SU-DHL-6 (cell line): ENCODE results near the gene ANO2.

Experiments used
- H2AFZ ChIP-seq: fragments of 200-600 bp; sonication (generic); 2 replicates; pipeline ENCODE4 v1.6.1; 2014; ENCODE audit warnings: low read depth, mild to moderate bottlenecking, moderate library complexity, mixed read lengths, antibody characterized with exemption, low read length; ENCODE audit not compliant: severe bottlenecking
- H3F3A ChIP-seq: fragments of 200-600 bp; shearing (Covaris generic); 2 replicates; pipeline ENCODE4 v1.6.0; 2016; ENCODE audit warnings: antibody characterized with exemption, mild to moderate bottlenecking; ENCODE audit not compliant: insufficient read depth
- H3K27ac ChIP-seq: fragments of 200-600 bp; sonication (generic); 2 replicates; pipeline ENCODE4 v1.5.1; 2016; ENCODE audit warnings: low read depth, mild to moderate bottlenecking, low read length, moderate library complexity, mixed read lengths
- H3K27me3 ChIP-seq: fragments of 200-600 bp; sonication (generic), shearing (Covaris generic); 2 replicates; pipeline ENCODE4 v1.6.0; 2014; ENCODE audit warnings: mild to moderate bottlenecking, low read length
- H3K36me3 ChIP-seq: fragments of 200-600 bp; sonication (generic); 2 replicates; pipeline ENCODE4 v1.6.1; 2014; ENCODE audit warnings: mild to moderate bottlenecking, low read length, mixed read lengths
- H3K4me2 ChIP-seq: fragments of 300-600, 200-600 bp; shearing (Covaris generic), sonication (generic); 2 replicates; pipeline ENCODE4 v1.6.0; 2014; ENCODE audit warnings: low read length, low read depth, mild to moderate bottlenecking; ENCODE audit not compliant: poor library complexity, severe bottlenecking
- H3K4me3 ChIP-seq: fragments of 200-600 bp; sonication (generic); 2 replicates; pipeline ENCODE4 v1.5.1; 2014; ENCODE audit warnings: antibody characterized with exemption, low read length, mild to moderate bottlenecking, mixed read lengths; ENCODE audit not compliant: insufficient read depth, poor library complexity, severe bottlenecking
- H3K79me2 ChIP-seq: fragments of 200-600 bp; sonication (generic); 2 replicates; pipeline ENCODE4 v1.6.1; 2014; ENCODE audit warnings: mild to moderate bottlenecking, low read length, moderate library complexity; ENCODE audit not compliant: insufficient read depth
- H3K9ac ChIP-seq: fragments of 200-600 bp; sonication (generic); 2 replicates; pipeline ENCODE4 v1.7.0; 2014; ENCODE audit warnings: mild to moderate bottlenecking, low read length
- H3K9me2 ChIP-seq: fragments of 200-600 bp; sonication (generic); replicated peaks from 2 replicates; pipeline ENCODE4 v1.6.1; 2014; ENCODE audit warnings: low read length; ENCODE audit not compliant: insufficient read depth
- H3K9me3 ChIP-seq: fragments of 200-600 bp; sonication (generic); 2 replicates; pipeline ENCODE4 v1.6.1; 2014; ENCODE audit warnings: low read length, mixed read lengths; ENCODE audit not compliant: insufficient read depth
- H4K20me1 ChIP-seq: fragments of 200-600 bp; sonication (generic); 2 replicates; pipeline ENCODE4 v1.6.1; 2014; ENCODE audit warnings: low read depth, mild to moderate bottlenecking, antibody characterized with exemption, low read length, moderate library complexity, mixed read lengths
- EZH2phosphoT487 ChIP-seq: fragments of 200-600 bp; sonication (generic), shearing (Covaris generic); conservative IDR thresholded peaks from 2 replicates; pipeline ENCODE4 v1.6.1; 2018; ENCODE audit warnings: mild to moderate bottlenecking, antibody characterized with exemption, low read length, moderate library complexity, mixed read lengths
- TF ChIP-seq, protein P1 (sequence below): fragments of 200-600 bp; sonication (generic); IDR thresholded peaks from one replicate; pipeline ENCODE4 v1.5.1; 2017; ENCODE audit warnings: antibody characterized with exemption, mild to moderate bottlenecking, low read length, moderate library complexity; ENCODE audit not compliant: insufficient read depth, poor library complexity, severe bottlenecking

ANO2 gene

DNA sequence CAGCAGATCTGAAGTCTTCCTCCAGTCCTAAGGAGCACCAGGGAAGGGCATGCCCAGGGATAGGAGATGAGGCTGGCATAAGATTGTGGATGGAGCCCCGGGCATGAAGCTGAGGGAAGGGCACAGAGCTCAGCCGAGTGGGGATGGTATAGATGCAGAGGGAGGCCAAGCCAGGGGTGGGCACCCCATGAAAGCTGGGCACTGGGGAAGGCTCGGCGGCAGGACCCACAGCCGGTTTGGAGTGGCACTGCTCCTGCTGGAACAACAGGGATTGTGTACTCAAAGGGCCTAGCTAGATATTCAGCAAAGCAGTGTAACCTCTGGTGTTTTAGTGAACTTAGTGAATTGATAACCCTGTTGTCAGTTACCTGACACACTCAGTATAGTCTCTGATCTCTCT lies 396.0 kb downstream of the ANO2 start:
- no peaks in the 10 kb centered on the region for H4K20me1 ChIP-seq
- no peaks in the 10 kb centered on the region for H3K9me3 ChIP-seq
- TF ChIP-seq, protein P1, sequence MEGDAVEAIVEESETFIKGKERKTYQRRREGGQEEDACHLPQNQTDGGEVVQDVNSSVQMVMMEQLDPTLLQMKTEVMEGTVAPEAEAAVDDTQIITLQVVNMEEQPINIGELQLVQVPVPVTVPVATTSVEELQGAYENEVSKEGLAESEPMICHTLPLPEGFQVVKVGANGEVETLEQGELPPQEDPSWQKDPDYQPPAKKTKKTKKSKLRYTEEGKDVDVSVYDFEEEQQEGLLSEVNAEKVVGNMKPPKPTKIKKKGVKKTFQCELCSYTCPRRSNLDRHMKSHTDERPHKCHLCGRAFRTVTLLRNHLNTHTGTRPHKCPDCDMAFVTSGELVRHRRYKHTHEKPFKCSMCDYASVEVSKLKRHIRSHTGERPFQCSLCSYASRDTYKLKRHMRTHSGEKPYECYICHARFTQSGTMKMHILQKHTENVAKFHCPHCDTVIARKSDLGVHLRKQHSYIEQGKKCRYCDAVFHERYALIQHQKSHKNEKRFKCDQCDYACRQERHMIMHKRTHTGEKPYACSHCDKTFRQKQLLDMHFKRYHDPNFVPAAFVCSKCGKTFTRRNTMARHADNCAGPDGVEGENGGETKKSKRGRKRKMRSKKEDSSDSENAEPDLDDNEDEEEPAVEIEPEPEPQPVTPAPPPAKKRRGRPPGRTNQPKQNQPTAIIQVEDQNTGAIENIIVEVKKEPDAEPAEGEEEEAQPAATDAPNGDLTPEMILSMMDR, result no peak
- TF ChIP-seq EZH2phosphoT487, result no peak

DNA sequence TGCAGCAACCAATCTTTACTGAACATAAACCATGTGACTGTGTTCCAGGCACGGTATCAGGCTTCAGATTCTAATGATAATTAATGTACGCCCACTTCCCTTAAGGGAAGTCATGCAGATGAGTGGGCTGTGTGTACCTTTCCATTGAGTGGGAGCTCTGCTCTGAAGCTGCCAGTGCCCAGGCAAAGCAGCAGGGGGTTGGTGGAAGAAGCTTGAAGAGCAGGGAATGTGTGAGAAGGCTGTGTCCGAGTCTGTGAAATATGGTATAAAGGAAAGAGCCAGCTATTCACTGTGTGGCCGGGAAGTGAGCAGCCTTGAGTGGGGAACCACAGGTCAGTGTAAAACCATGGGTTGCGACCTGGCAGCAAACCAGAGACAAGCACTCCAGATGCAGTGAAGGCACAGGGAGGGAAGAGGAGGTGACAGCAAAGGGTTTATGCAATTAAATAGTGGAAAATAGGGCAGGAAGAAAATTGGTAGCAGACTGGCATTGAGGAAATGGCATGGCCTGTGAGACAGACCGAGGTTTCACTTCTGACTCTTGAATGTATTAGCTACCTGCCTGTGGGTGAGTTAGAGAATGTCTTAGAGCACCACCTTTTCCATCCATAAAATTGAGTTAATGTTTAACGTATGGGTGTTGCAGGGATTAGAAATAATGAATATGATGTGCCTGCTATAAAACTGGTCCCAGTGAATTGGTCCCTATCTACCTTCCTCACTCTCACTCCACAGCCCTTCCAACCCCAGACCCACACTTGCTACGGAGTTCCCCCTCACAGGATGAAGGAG lies 396.7 kb downstream of the ANO2 start:
- H4K20me1 ChIP-seq, result no peaks in the 10 kb centered on the region
- no peaks in the 10 kb centered on the region for H3K27me3 ChIP-seq
- H3K4me3 ChIP-seq, result no peak overlapping the region
- H3K4me2 ChIP-seq, result no peak overlapping the region
- no peaks in the 10 kb centered on the region for H3K36me3 ChIP-seq
- TF ChIP-seq, protein P1, result no peak
- no peak for TF ChIP-seq EZH2phosphoT487
- no peaks in the 10 kb centered on the region for H3K9me3 ChIP-seq
- H3F3A ChIP-seq, result no peaks in the 10 kb centered on the region
- no peaks in the 10 kb centered on the region for H3K79me2 ChIP-seq
- H2AFZ ChIP-seq, result no peak overlapping the region
- H3K9me2 ChIP-seq, result no peaks in the 10 kb centered on the region
- no peak overlapping the region for H3K9ac ChIP-seq
- H3K27ac ChIP-seq, result no peak overlapping the region

More for the DNA sequence above, 396.0 kb downstream of the ANO2 start:
- Histone ChIP-seq H3K4me2 (no peak overlapping the region), H2AFZ (no peak overlapping the region), H3K9ac (no peak overlapping the region), H3F3A (no peaks in the 10 kb centered on the region), H3K9me2 (no peaks in the 10 kb centered on the region), H3K4me3 (no peak overlapping the region), H3K27me3 (no peaks in the 10 kb centered on the region), H3K79me2 (no peaks in the 10 kb centered on the region), H3K36me3 (no peaks in the 10 kb centered on the region), H3K27ac (no peak overlapping the region)

DNA sequence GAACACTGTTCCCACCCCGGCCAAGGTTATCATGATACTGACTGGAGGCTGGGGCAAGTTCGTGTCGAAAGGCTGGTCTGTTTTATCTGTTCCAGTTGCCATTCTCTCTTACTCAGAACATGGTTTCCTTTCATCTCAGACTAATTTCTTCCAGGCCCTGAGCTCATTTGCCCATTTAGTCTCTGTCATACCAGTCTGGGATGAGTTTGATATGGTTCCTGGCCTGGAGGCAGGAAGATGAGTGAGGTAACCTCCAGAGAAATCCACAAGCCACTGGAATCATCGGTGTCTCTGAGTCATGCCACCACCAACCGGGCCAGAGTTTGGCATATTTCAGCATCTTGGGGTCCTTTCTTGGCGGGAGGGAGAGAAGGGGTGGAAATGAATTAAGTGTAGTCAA lies 398.4 kb downstream of the ANO2 start:
- no peaks in the 10 kb centered on the region for H3K9me2 ChIP-seq
- no peak overlapping the region for H3K9ac ChIP-seq
- H3K79me2 ChIP-seq, result no peaks in the 10 kb centered on the region
- no peaks in the 10 kb centered on the region for H3K27me3 ChIP-seq
- H3K36me3 ChIP-seq, result no peaks in the 10 kb centered on the region
- no peaks in the 10 kb centered on the region for H3K9me3 ChIP-seq
- no peaks in the 10 kb centered on the region for H4K20me1 ChIP-seq
- no peak overlapping the region for H3K4me3 ChIP-seq
- no peaks in the 10 kb centered on the region for H3F3A ChIP-seq
- H2AFZ ChIP-seq, result no peak overlapping the region
- H3K27ac ChIP-seq, result no peak overlapping the region
- no peak overlapping the region for H3K4me2 ChIP-seq
- TF ChIP-seq EZH2phosphoT487, result no peak
- TF ChIP-seq, protein P1, result no peak
